Measurements from ENCODE around the gene KDM4F.
"Not testable (repeated sequence)": the region's sequence is repeated elsewhere in the genome, so short reads cannot be mapped to it uniquely, and the experiment has no call there.

KDM4F gene

DNA sequence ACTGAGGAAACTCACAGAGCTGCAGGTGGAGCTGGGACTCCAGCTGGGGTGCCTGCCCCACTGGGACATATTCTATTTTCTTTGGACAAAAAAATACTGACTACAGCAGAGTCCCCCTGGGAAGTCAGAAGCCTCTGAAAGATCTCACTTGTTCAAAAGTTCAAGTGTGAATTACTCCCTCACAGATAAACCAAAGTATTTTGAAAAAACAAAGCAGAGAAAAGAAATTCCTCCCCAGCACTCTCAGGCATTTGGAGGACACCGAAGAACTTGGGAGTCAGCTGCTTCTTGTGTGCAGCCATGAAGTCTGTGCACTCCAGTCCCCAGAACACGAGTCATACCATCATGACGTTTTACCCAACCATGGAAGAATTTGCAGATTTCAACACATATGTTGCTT, at the start of gene KDM4F:
TSS of gene KDM4F (plus strand) at position 301 of the 400 bp plus-strand sequence.
- DNase-seq (ENCODE audit: low read depth in 3 of 3): not testable (repeated sequence)

DNA sequence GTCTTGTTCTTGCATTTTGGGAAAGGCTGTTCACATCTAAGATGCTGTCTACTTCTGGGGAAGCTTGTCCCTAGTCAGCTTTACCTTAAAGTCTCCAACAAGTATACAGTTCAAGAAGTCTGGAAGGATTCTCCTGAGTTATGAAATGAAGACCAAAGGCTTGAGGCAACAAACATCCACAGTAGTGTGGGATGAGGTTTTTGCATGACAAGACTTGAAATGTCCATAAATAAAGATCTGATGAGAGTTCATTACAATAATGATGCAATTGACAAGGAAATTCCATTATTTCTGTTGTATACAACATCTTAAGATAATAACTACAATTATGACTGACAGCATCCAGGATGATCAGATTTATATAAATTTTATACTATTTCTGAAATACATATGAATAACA, 45.5 kb upstream of the KDM4F start:
- no peak for DNase-seq (ENCODE audit: low read depth in 3 of 3)

DNA sequence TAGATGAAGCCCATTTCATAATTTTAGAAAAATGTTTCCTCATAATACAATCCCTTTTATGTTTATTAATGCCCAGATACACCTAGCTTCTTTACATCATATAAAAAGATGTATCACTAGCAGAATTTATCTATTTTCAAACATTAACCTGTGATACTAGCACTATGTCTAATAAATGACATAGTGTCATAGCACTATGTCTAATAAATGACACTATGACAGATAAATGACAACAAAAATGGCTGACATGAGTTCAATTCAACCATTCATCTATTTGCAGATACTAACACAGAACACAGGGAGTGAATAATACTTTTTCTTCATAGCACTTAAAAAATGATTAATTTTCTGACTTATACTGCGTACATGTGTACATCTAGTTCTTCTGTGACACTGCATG, 43.6 kb upstream of the KDM4F start:
- no peak for DNase-seq (ENCODE audit: low read depth in 3 of 3)

- DNase-seq (ENCODE audit: low read depth in 3 of 3): no peak
Observed at GRCh38 chr11:95011376-95011775, 37.8 kb upstream of the KDM4F start.

GRCh38 chr11:95014184-95014821, 34.9 kb upstream of the KDM4F start:
- no peak for DNase-seq (ENCODE audit: low read depth in 3 of 3)

GRCh38 chr11:95016139-95016538, 33.1 kb upstream of the KDM4F start:
- no peak for DNase-seq (ENCODE audit: low read depth in 3 of 3)

DNA sequence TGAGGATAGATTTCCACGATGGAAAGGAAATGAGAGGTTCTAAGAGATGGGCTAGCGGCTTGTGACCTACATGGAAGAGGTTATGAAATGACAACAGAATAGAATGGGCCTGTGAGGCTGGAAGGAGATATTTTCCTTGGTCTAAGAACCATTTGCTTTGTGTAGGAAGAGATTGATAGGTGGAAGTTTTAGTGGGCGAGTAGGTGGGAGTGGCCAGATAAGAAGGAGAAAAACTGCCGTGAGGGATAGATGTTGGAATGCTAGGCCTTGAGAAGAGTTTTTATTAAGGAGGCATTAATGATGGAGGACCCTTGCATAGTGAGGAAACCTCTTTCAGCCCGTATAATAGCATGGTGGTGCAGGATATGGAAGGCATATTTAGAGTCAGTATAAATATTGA, 27.8 kb upstream of the KDM4F start:
- not testable (repeated sequence) for DNase-seq (ENCODE audit: low read depth in 3 of 3)

GRCh38 chr11:95024958-95025357, 24.3 kb upstream of the KDM4F start, which contains the start of gene KDM4E:
Gene KDM4E, plus strand, starts transcription at chr11:95025258. Its CDS starts 300 bp downstream, at chr11:95025558.
- DNase-seq (ENCODE audit: low read depth in 3 of 3): no peak

GRCh38 chr11:95025594-95025993, 23.6 kb upstream of the KDM4F start:
- not testable (repeated sequence) for DNase-seq (ENCODE audit: low read depth in 3 of 3)

- no peak for DNase-seq (ENCODE audit: low read depth in 3 of 3)
Observed at GRCh38 chr11:95028357-95028756, 20.9 kb upstream of the KDM4F start.

DNA sequence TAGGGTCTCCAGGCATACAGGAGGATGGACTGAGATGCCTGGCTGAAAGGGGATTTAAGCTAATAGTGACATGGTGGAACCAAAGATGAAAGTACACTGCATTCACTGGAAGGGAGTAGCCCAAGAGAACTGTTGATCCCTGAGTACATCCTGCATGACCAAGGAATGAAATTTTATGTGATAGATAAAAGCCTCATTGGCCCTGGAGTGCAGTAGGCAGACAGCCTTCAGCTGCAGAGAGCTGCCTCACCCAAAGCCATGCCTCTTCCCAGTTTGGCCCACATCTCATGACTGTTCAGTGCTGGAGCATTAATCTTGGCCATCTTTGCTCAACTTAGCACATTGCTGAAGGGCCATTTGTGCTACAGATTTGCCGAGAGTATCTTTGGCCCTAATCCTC, 16.2 kb upstream of the KDM4F start:
- no peak for DNase-seq (ENCODE audit: low read depth in 3 of 3)

GRCh38 chr11:95035316-95035715, 13.9 kb upstream of the KDM4F start:
- DNase-seq (ENCODE audit: low read depth in 3 of 3): no peak

GRCh38 chr11:95037356-95038035, 11.7 kb upstream of the KDM4F start:
- DNase-seq (ENCODE audit: low read depth in 3 of 3): not testable (repeated sequence)

GRCh38 chr11:95042239-95042638, 7.0 kb upstream of the KDM4F start:
- DNase-seq (ENCODE audit: low read depth in 3 of 3): no peak

- DNase-seq (ENCODE audit: low read depth in 3 of 3): no peak
Observed at GRCh38 chr11:95042906-95043305, 6.3 kb upstream of the KDM4F start.

- DNase-seq (ENCODE audit: low read depth in 3 of 3): no peak
Observed at GRCh38 chr11:95044010-95044409, 5.2 kb upstream of the KDM4F start.

DNA sequence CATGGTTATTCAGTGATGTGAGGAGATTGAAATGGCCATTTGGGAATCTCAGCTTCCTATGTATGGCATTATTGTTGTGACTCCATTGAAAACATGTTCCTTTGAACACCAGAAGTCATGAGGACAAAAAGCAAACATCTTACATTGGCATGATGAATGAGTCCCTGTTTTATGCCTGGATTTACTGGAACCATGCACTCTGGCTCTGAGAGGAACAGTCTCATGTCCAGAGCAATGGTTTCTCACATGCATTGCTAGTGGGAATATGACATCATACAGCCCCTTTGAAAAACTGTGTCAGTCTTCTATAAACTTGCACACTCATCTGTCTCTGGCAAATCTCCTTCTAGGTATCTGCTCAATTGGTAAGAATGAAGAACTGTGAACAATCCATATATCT, 3.4 kb upstream of the KDM4F start:
- DNase-seq (ENCODE audit: low read depth in 3 of 3): no peak

- DNase-seq (ENCODE audit: low read depth in 3 of 3): no peak
Observed at GRCh38 chr11:95050595-95051202, 1.5 kb downstream of the KDM4F start.

DNA sequence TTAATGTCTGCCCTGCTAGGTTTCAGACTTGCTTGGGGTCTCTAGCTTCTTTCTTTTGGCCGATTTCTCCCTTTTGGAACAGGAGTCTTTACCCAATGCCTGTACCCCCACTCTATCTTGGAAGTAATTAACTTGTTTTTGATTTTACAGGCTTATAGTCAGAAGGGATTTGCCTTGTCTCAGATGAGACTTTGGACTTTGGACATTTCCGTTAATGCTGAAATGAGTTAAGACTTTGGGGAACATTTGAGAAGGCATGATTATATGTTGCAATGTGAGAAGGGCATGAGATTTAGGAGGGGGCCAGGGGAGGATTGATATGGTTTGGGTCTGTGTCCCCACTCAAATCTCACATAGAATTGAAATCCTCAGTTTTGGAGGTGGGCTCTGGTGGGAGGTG, 5.1 kb downstream of the KDM4F start:
- no peak for DNase-seq (ENCODE audit: low read depth in 3 of 3)

DNA sequence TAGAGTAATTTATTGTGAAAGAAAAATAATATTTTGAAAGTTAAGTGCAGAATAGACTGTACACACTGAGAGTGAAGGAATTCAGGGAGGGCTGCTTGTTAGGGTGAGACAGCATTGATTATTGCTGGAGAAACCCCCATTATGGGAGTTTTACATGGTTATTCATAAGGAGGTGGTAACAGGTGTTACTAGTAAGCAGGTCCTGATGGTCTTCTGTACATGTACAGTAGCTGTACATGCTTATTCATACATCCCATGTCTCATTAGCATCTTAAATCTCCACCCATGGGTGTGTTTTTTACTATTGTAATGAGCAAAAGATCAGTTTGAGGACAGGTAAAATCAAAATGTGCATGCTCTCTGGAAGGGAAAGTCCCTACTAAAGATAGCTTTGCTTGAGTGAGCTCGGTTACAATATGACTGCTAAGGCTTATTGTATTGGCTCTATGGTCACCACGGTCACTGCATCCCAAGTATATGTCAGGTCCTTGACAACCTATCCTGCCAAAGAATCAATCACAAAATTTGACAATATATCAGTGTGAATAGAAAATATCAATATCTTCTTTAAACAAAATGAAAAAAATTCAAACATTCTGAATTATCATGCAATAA, 6.2 kb downstream of the KDM4F start:
- no peak for DNase-seq (ENCODE audit: low read depth in 3 of 3)

GRCh38 chr11:95057959-95058358, 8.7 kb downstream of the KDM4F start:
- DNase-seq (ENCODE audit: low read depth in 3 of 3): no peak

DNA sequence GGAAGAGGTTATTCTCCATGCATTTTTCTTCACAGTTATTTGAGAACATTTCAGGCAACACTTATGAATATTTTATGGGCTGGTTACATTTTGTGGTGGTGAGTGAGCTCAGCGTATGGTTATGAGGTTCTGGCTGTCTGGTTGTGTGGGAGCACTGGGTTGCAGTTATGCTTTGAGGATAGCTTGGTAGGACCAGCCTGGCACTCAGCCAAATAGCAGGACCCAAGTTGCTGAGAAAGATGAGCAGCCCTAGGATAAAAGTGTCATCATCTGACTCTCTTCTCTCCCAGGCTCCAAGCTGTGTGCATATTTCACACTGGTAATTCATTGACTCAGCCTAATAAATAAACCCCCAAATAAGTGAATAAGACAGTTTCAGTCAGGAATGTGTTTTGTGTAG, 9.4 kb downstream of the KDM4F start:
- no peak for DNase-seq (ENCODE audit: low read depth in 3 of 3)

- no peak for DNase-seq (ENCODE audit: low read depth in 3 of 3)
Observed at GRCh38 chr11:95059046-95059445, 9.8 kb downstream of the KDM4F start.
